ENCODE results near the gene CEP85L.

The CEP85L gene

GRCh38 chr6:118546164-118546879 is 105.1 kb downstream of the CEP85L start:
- Histone ChIP-seq H3K9me3 (no peaks in the 10 kb centered on the region), H3K36me3 (replicated peaks) (no peaks in the 10 kb centered on the region), H3K27me3 (ENCODE audit: low read depth) (no peaks in the 10 kb centered on the region), H3K4me1 (0 out of 2 replicates have a peak, but pooled peaks cover 2% of the 10 kb centered on the region), H3K4me3 (no peak overlapping the region)
- DNase-seq (ENCODE audit: low spot score in 2 of 2), result no peak
- in situ Hi-C loops (cut with MboI; ENCODE audit: low sequenced_read_pairs), result no loop called here

GRCh38 chr6:118544105-118544504 is 107.3 kb downstream of the CEP85L start:
- Histone ChIP-seq H3K4me1 (no peaks in the 10 kb centered on the region), H3K36me3 (replicated peaks) (no peaks in the 10 kb centered on the region), H3K27me3 (ENCODE audit: low read depth) (no peaks in the 10 kb centered on the region), H3K9me3 (no peaks in the 10 kb centered on the region), H3K4me3 (no peak overlapping the region)
- in situ Hi-C loops (cut with MboI; ENCODE audit: low sequenced_read_pairs), result no loop called here
- no peak for DNase-seq (ENCODE audit: low spot score in 2 of 2)

- Histone ChIP-seq H3K36me3 (replicated peaks) (no peaks in the 10 kb centered on the region), H3K27me3 (ENCODE audit: low read depth) (no peaks in the 10 kb centered on the region), H3K4me3 (no peak overlapping the region), H3K4me1 (no peaks in the 10 kb centered on the region), H3K9me3 (no peaks in the 10 kb centered on the region)
- in situ Hi-C loops (cut with MboI; ENCODE audit: low sequenced_read_pairs), result no loop called here
- DNase-seq (ENCODE audit: low spot score in 2 of 2), result no peak
Measured at GRCh38 chr6:118542184-118542952, 109.0 kb downstream of the CEP85L start.

DNA sequence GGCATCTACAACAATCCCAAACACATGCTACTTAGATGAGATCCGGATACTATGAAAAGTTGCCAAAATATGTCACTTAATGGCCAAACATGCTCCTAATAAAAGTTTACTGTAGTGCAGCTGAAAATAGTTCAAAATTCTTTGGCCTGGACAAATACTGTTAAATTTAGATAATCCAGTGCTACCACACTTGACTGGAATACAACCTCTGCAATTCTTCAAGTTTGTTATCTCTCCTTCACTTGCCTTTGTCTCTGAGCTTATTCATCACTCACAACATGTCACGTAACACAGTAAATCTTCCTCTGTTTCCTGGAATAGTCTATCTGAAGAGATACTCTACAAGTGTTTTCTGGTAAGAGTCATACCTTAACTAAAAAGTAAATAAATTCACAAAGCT is 113.8 kb downstream of the CEP85L start:
- no peaks in the 10 kb centered on the region for H3K27me3 ChIP-seq (ENCODE audit: low read depth)
- no peak for DNase-seq (ENCODE audit: low spot score in 2 of 2)
- no peaks in the 10 kb centered on the region for H3K9me3 ChIP-seq
- H3K4me3 ChIP-seq, result no peak overlapping the region
- in situ Hi-C loops (cut with MboI; ENCODE audit: low sequenced_read_pairs), result no loop called here
- no peaks in the 10 kb centered on the region for H3K4me1 ChIP-seq
- H3K36me3 ChIP-seq (replicated peaks), result no peaks in the 10 kb centered on the region

GRCh38 chr6:118536478-118536877 is 114.9 kb downstream of the CEP85L start:
- no peaks in the 10 kb centered on the region for H3K36me3 ChIP-seq (replicated peaks)
- H3K4me3 ChIP-seq, result no peak overlapping the region
- in situ Hi-C loops (cut with MboI; ENCODE audit: low sequenced_read_pairs), result no loop called here
- no peaks in the 10 kb centered on the region for H3K9me3 ChIP-seq
- H3K4me1 ChIP-seq, result no peaks in the 10 kb centered on the region
- no peaks in the 10 kb centered on the region for H3K27me3 ChIP-seq (ENCODE audit: low read depth)
- no peak for DNase-seq (ENCODE audit: low spot score in 2 of 2)

GRCh38 chr6:118535176-118535844 is 116.1 kb downstream of the CEP85L start:
- H3K4me1 ChIP-seq, result no peaks in the 10 kb centered on the region
- in situ Hi-C loops (cut with MboI; ENCODE audit: low sequenced_read_pairs), result no loop called here
- H3K27me3 ChIP-seq (ENCODE audit: low read depth), result no peaks in the 10 kb centered on the region
- peak in 1 of 2 experiments; percentile 1 for DNase-seq (ENCODE audit: low spot score in 2 of 2)
- no peaks in the 10 kb centered on the region for H3K36me3 ChIP-seq (replicated peaks)
- H3K9me3 ChIP-seq, result no peaks in the 10 kb centered on the region
- H3K4me3 ChIP-seq, result no peak overlapping the region

GRCh38 chr6:118530942-118531341 is 120.4 kb downstream of the CEP85L start:
- in situ Hi-C loops (cut with MboI; ENCODE audit: low sequenced_read_pairs), result no loop called here
- Histone ChIP-seq H3K36me3 (replicated peaks) (no peaks in the 10 kb centered on the region), H3K4me3 (no peak overlapping the region), H3K9me3 (no peaks in the 10 kb centered on the region), H3K4me1 (no peaks in the 10 kb centered on the region), H3K27me3 (ENCODE audit: low read depth) (no peaks in the 10 kb centered on the region)
- no peak for DNase-seq (ENCODE audit: low spot score in 2 of 2)

DNA sequence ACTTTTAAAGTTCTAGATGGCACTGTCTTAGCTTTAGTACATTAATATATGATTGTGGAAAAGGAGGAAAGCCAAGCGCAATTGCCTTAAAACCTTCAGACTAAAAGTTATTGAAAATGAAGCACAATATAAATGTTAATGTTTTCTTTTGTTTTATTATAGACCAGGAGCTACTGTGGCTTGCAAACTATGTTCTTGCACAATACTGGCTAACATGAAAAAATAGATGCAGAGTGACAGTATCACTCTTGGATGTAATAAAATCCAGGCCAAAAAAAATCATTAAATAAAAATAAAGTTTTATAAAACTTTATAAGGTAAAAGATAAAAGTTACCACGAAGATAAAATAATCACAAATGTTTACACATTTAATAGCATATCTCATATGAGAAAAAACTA is 121.6 kb downstream of the CEP85L start:
- in situ Hi-C loops (cut with MboI; ENCODE audit: low sequenced_read_pairs), result no loop called here
- no peaks in the 10 kb centered on the region for H3K9me3 ChIP-seq
- DNase-seq (ENCODE audit: low spot score in 2 of 2), result no peak
- no peak overlapping the region for H3K4me3 ChIP-seq
- no peaks in the 10 kb centered on the region for H3K4me1 ChIP-seq
- H3K27me3 ChIP-seq (ENCODE audit: low read depth), result no peaks in the 10 kb centered on the region
- H3K36me3 ChIP-seq (replicated peaks), result no peaks in the 10 kb centered on the region

- in situ Hi-C loops (cut with MboI; ENCODE audit: low sequenced_read_pairs), result no loop called here
- no peaks in the 10 kb centered on the region for H3K27me3 ChIP-seq (ENCODE audit: low read depth)
- no peaks in the 10 kb centered on the region for H3K9me3 ChIP-seq
- no peak overlapping the region for H3K4me3 ChIP-seq
- H3K36me3 ChIP-seq (replicated peaks), result no peaks in the 10 kb centered on the region
- no peak for DNase-seq (ENCODE audit: low spot score in 2 of 2)
- H3K4me1 ChIP-seq, result no peaks in the 10 kb centered on the region
Measured at GRCh38 chr6:118528129-118528528, 123.3 kb downstream of the CEP85L start.

- Histone ChIP-seq H3K27me3 (ENCODE audit: low read depth) (no peaks in the 10 kb centered on the region), H3K4me3 (no peak overlapping the region), H3K36me3 (replicated peaks) (no peaks in the 10 kb centered on the region), H3K4me1 (no peaks in the 10 kb centered on the region), H3K9me3 (no peaks in the 10 kb centered on the region)
- DNase-seq (ENCODE audit: low spot score in 2 of 2), result no peak
- in situ Hi-C loops (cut with MboI; ENCODE audit: low sequenced_read_pairs), result no loop called here
Measured at GRCh38 chr6:118525913-118526780, 125.2 kb downstream of the CEP85L start.

GRCh38 chr6:118524686-118525085 is 126.7 kb downstream of the CEP85L start:
- Histone ChIP-seq H3K27me3 (ENCODE audit: low read depth) (no peaks in the 10 kb centered on the region), H3K36me3 (replicated peaks) (no peaks in the 10 kb centered on the region), H3K4me3 (no peak overlapping the region), H3K4me1 (no peaks in the 10 kb centered on the region), H3K9me3 (no peaks in the 10 kb centered on the region)
- in situ Hi-C loops (cut with MboI; ENCODE audit: low sequenced_read_pairs), result loop anchor here (25.0 kb wide), 2 partner anchors 237 to 687 kb away; no protein-coding TSS in a partner anchor
- DNase-seq (ENCODE audit: low spot score in 2 of 2), result no peak

GRCh38 chr6:118523216-118523615 is 128.2 kb downstream of the CEP85L start:
- Histone ChIP-seq H3K4me3 (no peak overlapping the region), H3K9me3 (no peaks in the 10 kb centered on the region), H3K27me3 (ENCODE audit: low read depth) (no peaks in the 10 kb centered on the region), H3K4me1 (no peaks in the 10 kb centered on the region), H3K36me3 (replicated peaks) (no peaks in the 10 kb centered on the region)
- in situ Hi-C loops (cut with MboI; ENCODE audit: low sequenced_read_pairs), result loop anchor here (25.0 kb wide), 2 partner anchors 236 to 686 kb away; no protein-coding TSS in a partner anchor
- no peak for DNase-seq (ENCODE audit: low spot score in 2 of 2)

- H3K4me3 ChIP-seq, result no peak overlapping the region
- DNase-seq (ENCODE audit: low spot score in 2 of 2), result no peak
- in situ Hi-C loops (cut with MboI; ENCODE audit: low sequenced_read_pairs), result loop anchor here (25.0 kb wide), 2 partner anchors 235 to 685 kb away; no protein-coding TSS in a partner anchor
- no peaks in the 10 kb centered on the region for H3K36me3 ChIP-seq (replicated peaks)
- H3K27me3 ChIP-seq (ENCODE audit: low read depth), result no peaks in the 10 kb centered on the region
- H3K4me1 ChIP-seq, result no peaks in the 10 kb centered on the region
- H3K9me3 ChIP-seq, result no peaks in the 10 kb centered on the region
Measured at GRCh38 chr6:118522422-118522821, 129.0 kb downstream of the CEP85L start.

Data from HAP-1 (cell line).